Hepatocyte (in vitro differentiated cells): ENCODE measurements around the gene SRSF5.

Experiments used
- CTCF ChIP-seq: fragments of 200-600 bp; sonication (generic); IDR thresholded peaks from 2 replicates; pipeline ENCODE4 v1.5.1; 2016; ENCODE audit warnings: antibody characterized with exemption, mild to moderate bottlenecking; ENCODE audit not compliant: poor library complexity
- EZH2 ChIP-seq: fragments of 200-600 bp; sonication (generic); IDR thresholded peaks from 2 replicates; pipeline ENCODE4 v1.6.1; 2016; ENCODE audit warnings: antibody characterized with exemption, mild to moderate bottlenecking, borderline replicate concordance
- EZH2phosphoT487 ChIP-seq: fragments of 200-600 bp; sonication (generic); IDR thresholded peaks from one replicate; pipeline ENCODE4 v1.6.1; 2018; ENCODE audit warnings: antibody characterized with exemption, mild to moderate bottlenecking, low read depth, moderate library complexity; ENCODE audit not compliant: unreplicated experiment, severe bottlenecking

GRCh38 chr14:69804902-69805301, 38.0 kb downstream of the SRSF5 start:
- TF ChIP-seq CTCF: no peak
- no peak for TF ChIP-seq EZH2
- TF ChIP-seq EZH2phosphoT487: no peak
